ENCODE measurements around the gene CD47. TPM values are rescaled to one million over a fixed set of nuclear protein-coding genes. Genes with fewer than 3 reads are reported as not detected.

The CD47 gene
- total and polyA plus RNA-seq, 10 of the 15 experiments (the other 5 are each of a cell fraction or from before 2014, with no cell fraction given): 22.9 to 175 (median 81.1) TPM

- TF ChIP-seq GATAD2B (conservative IDR thresholded peaks at IDR 0.05; ENCODE audit: low read depth): no peak
- TF ChIP-seq, protein P1, sequence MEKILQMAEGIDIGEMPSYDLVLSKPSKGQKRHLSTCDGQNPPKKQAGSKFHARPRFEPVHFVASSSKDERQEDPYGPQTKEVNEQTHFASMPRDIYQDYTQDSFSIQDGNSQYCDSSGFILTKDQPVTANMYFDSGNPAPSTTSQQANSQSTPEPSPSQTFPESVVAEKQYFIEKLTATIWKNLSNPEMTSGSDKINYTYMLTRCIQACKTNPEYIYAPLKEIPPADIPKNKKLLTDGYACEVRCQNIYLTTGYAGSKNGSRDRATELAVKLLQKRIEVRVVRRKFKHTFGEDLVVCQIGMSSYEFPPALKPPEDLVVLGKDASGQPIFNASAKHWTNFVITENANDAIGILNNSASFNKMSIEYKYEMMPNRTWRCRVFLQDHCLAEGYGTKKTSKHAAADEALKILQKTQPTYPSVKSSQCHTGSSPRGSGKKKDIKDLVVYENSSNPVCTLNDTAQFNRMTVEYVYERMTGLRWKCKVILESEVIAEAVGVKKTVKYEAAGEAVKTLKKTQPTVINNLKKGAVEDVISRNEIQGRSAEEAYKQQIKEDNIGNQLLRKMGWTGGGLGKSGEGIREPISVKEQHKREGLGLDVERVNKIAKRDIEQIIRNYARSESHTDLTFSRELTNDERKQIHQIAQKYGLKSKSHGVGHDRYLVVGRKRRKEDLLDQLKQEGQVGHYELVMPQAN (conservative IDR thresholded peaks at IDR 0.05): no peak
- TF ChIP-seq POU2F2 (IDR thresholded peaks at IDR 0.05; ENCODE audit: borderline replicate concordance, low read depth, low read length): no peak
- TF ChIP-seq MLLT1 (IDR thresholded peaks at IDR 0.05): no peak
- no peak for TF ChIP-seq CTCF (IDR thresholded peaks at IDR 0.05 in 2 of 3, conservative IDR thresholded peaks at IDR 0.05 in 1 of 3; ENCODE audit: control insufficient read depth in 2 of 3, extremely low read depth in 1 of 3, insufficient read depth in 1 of 3, low read depth in 3 of 3, low read length in 3 of 3)
- no peak for TF ChIP-seq LARP7 (IDR thresholded peaks at IDR 0.05)
These were observed 44.6 kb downstream of the CD47 start (continued) for GRCh38 chr3:108046247-108046646.

DNA sequence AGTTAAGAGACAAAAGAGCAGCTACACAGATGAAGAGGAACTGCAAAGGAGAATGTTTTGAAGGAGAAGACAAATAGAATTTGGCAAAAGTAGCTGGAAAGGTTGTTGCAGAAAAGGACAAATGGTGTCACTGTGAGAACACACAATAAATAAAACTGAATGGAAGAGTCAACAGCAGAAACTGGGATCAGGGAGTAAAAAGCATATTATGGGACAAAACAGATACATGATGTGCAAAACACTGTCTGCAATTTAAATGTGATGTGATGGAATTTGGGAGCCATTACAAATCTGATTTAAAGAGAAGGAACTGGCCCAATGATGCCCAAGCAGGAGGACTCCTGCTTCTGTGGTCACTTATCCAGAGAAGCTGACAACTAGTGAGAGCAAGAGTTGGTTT, 46.1 kb downstream of the CD47 start:
- ATAC-seq (no peak), DNase-seq (ENCODE audit: low read depth, low spot score) (no peak), FAIRE-seq (no peak)
- Histone ChIP-seq H2AFZ (ENCODE audit: control insufficient read depth, low read depth, low read length) (no peak overlapping the region), H3K27ac (ENCODE audit: control insufficient read depth, insufficient read depth) (no peak overlapping the region), H3K4me2 (ENCODE audit: control insufficient read depth, insufficient read depth) (no peak overlapping the region), H3K4me1 (ENCODE audit: control insufficient read depth, insufficient read depth, low read length) (no peaks in the 10 kb centered on the region), H4K20me1 (ENCODE audit: control insufficient read depth, insufficient read depth) (no peaks in the 10 kb centered on the region), H3K9me3 (replicated peaks; ENCODE audit: control insufficient read depth, insufficient read depth, low read length) (no peaks in the 10 kb centered on the region), H3K36me3 (ENCODE audit: control insufficient read depth in 2 of 2, insufficient read depth in 2 of 2, low read length in 1 of 2) (peaks cover 3 to 21% of the 10 kb centered on the region in 2 experiments), H3K79me2 (ENCODE audit: control insufficient read depth, insufficient read depth, low read length) (no peaks in the 10 kb centered on the region), H3K27me3 (replicated peaks in 1 of 2; ENCODE audit: control insufficient read depth in 2 of 2, insufficient read depth in 2 of 2, low read length in 1 of 2) (no peaks in the 10 kb centered on the region), H3K9ac (ENCODE audit: control insufficient read depth, insufficient read depth, low read length) (no peak overlapping the region), H3K4me3 (no peak overlapping the region)
- ChIA-PET SMC1A (ENCODE audit: uncharacterized antibody, unreplicated experiment) (interaction anchor here (0.6 to 1.7 kb wide), 9 partner anchors 8 to 433 kb away, joined by 3 to 5 read pairs (median 3); no protein-coding TSS in a partner anchor), POLR2A (interaction anchor here (0.5 kb wide), 1 partner anchor 307 kb away, joined by 3 read pairs; no protein-coding TSS in a partner anchor), CTCF (interaction anchor here (0.7 to 3.3 kb wide), 6 partner anchors 9 to 361 kb away, joined by 3 to 10 read pairs (median 4); no protein-coding TSS in a partner anchor), RAD21 (ENCODE audit: unreplicated experiment) (no interaction called here)
- no TSS peak for BruUV-seq (replicated peaks)
- intact Hi-C loops (cut with micrococcal nuclease; ENCODE audit: unreplicated experiment) (no loop called here), in situ Hi-C loops (cut with MboI) (no loop called here)
- TF ChIP-seq EP300 (IDR thresholded peaks at IDR 0.05; ENCODE audit: borderline replicate concordance in 1 of 2, control insufficient read depth in 1 of 2, low read depth in 2 of 2, low read length in 2 of 2) (no peak), KDM1A (IDR thresholded peaks at IDR 0.05; ENCODE audit: borderline replicate concordance) (no peak), IRF4 (IDR thresholded peaks at IDR 0.05; ENCODE audit: low read depth, low read length) (no peak)
- TF ChIP-seq, protein P1 (conservative IDR thresholded peaks at IDR 0.05): no peak
- TF ChIP-seq, protein P2, sequence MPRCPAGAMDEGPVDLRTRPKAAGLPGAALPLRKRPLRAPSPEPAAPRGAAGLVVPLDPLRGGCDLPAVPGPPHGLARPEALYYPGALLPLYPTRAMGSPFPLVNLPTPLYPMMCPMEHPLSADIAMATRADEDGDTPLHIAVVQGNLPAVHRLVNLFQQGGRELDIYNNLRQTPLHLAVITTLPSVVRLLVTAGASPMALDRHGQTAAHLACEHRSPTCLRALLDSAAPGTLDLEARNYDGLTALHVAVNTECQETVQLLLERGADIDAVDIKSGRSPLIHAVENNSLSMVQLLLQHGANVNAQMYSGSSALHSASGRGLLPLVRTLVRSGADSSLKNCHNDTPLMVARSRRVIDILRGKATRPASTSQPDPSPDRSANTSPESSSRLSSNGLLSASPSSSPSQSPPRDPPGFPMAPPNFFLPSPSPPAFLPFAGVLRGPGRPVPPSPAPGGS (IDR thresholded peaks at IDR 0.05; ENCODE audit: borderline replicate concordance, insufficient read depth, low read depth, low read length, poor library complexity, severe bottlenecking): no peak
